Activated T-helper 1 cell treated with anti-CD3 and anti-CD28 coated beads, Interleukin-12 subunit alpha, Interleukin-12 subunit beta, Interleukin-2, Interleukin-4 antibody, amounts not matched to agents 30 ng/mL and 10 ng/mL and 1 ng/mL, durations not matched to agents 14 hours and 24 hours and 36 hours (primary cell): ENCODE measurements around the gene SPINK9. TPM values are rescaled to one million over a fixed set of nuclear protein-coding genes. Genes with fewer than 3 reads are reported as not detected.
"Not testable (repeated sequence)": the region's sequence is repeated elsewhere in the genome, so short reads cannot be mapped to it uniquely, and the experiment has no call there.

Source experiments
- DNase-seq: peaks from one replicate; pipeline ENCODE4 v3.0.0; 2021; ENCODE audit warnings: low spot score
- H3K27ac Mint-ChIP-seq: one replicate; pipeline ENCODE4 v1.8.0; 2021; ENCODE audit warnings: mild to moderate bottlenecking, mixed read lengths
- H3K27me3 Mint-ChIP-seq: one replicate; pipeline ENCODE4 v1.8.0; 2022; ENCODE audit warnings: mild to moderate bottlenecking, moderate library complexity, mixed read lengths; ENCODE audit not compliant: insufficient read depth
- H3K36me3 Mint-ChIP-seq: one replicate; pipeline ENCODE4 v1.8.0; 2021; ENCODE audit warnings: low read depth, mixed read lengths
- H3K4me1 Mint-ChIP-seq: one replicate; pipeline ENCODE4 v1.8.0; 2021; ENCODE audit warnings: low read depth, mixed read lengths
- H3K4me3 Mint-ChIP-seq: one replicate; pipeline ENCODE4 v1.8.0; 2021; ENCODE audit warnings: mild to moderate bottlenecking, moderate library complexity, mixed read lengths
- H3K9me3 Mint-ChIP-seq: one replicate; pipeline ENCODE4 v1.8.0; 2021; ENCODE audit warnings: mixed read lengths
- intact Hi-C: fragments of 100-400 bp; cut with micrococcal nuclease; formaldehyde crosslinking; loops from one replicate; pipeline ENCODE4 v1.15.1; 2024
- total RNA-seq: library from RNA; stranded (reverse); gene quantifications from 2 replicates; pipeline ENCODE4 v1.2.3, GENCODE V29; 2022

Gene SPINK9
- not detected in 2 replicates for total RNA-seq

- peaks cover 4% of the 10 kb centered on the region for H3K9me3 Mint-ChIP-seq
- no peak within 1 kb of the TSS for H3K27ac Mint-ChIP-seq
- H3K27me3 Mint-ChIP-seq = no peaks in the 10 kb centered on the region
- no peak for DNase-seq
- H3K4me1 Mint-ChIP-seq = no peaks in the 10 kb centered on the region
- no peak within 1 kb of the TSS for H3K4me3 Mint-ChIP-seq
- intact Hi-C loops = no loop called here
- H3K36me3 Mint-ChIP-seq = no peaks in the 10 kb centered on the region
Measured at GRCh38 chr5:148335259-148335658, at the start of gene SPINK9. Gene SPINK9, plus strand, starts transcription at chr5:148335559. Its CDS starts 55 bp downstream, at chr5:148335614.

- intact Hi-C loops = loop anchor here (5.0 kb wide), 1 partner anchor 442 kb away; no protein-coding TSS in a partner anchor
- Mint-ChIP-seq H3K36me3 (no peaks in the 10 kb centered on the region), H3K4me3 (no peak overlapping the region), H3K27me3 (no peaks in the 10 kb centered on the region), H3K27ac (no peak overlapping the region), H3K4me1 (no peaks in the 10 kb centered on the region), H3K9me3 (no peaks in the 10 kb centered on the region)
- DNase-seq = no peak
Measured at GRCh38 chr5:148290271-148291195, 44.8 kb upstream of the SPINK9 start.

- no peak for DNase-seq
- intact Hi-C loops = no loop called here
- Mint-ChIP-seq H3K27me3 (no peaks in the 10 kb centered on the region), H3K4me3 (no peak overlapping the region), H3K4me1 (no peaks in the 10 kb centered on the region), H3K9me3 (no peaks in the 10 kb centered on the region), H3K27ac (no peak overlapping the region), H3K36me3 (no peaks in the 10 kb centered on the region)
Measured at GRCh38 chr5:148297731-148298130, 37.6 kb upstream of the SPINK9 start.

GRCh38 chr5:148306446-148306845 lies 28.9 kb upstream of the SPINK9 start:
- Mint-ChIP-seq H3K27me3 (peaks cover 3% of the 10 kb centered on the region), H3K9me3 (no peaks in the 10 kb centered on the region), H3K4me1 (no peaks in the 10 kb centered on the region), H3K4me3 (no peak overlapping the region), H3K36me3 (no peaks in the 10 kb centered on the region), H3K27ac (no peak overlapping the region)
- intact Hi-C loops = no loop called here
- DNase-seq = no peak

GRCh38 chr5:148309019-148309418 lies 26.3 kb upstream of the SPINK9 start:
- H3K36me3 Mint-ChIP-seq = no peaks in the 10 kb centered on the region
- peaks cover 3% of the 10 kb centered on the region for H3K27me3 Mint-ChIP-seq
- no peak overlapping the region for H3K4me3 Mint-ChIP-seq
- no peak overlapping the region for H3K27ac Mint-ChIP-seq
- no peaks in the 10 kb centered on the region for H3K9me3 Mint-ChIP-seq
- DNase-seq = no peak
- no peaks in the 10 kb centered on the region for H3K4me1 Mint-ChIP-seq
- intact Hi-C loops = no loop called here

- H3K4me1 Mint-ChIP-seq = no peaks in the 10 kb centered on the region
- intact Hi-C loops = no loop called here
- H3K27me3 Mint-ChIP-seq = peaks cover 3% of the 10 kb centered on the region
- no peak overlapping the region for H3K27ac Mint-ChIP-seq
- no peak overlapping the region for H3K4me3 Mint-ChIP-seq
- no peaks in the 10 kb centered on the region for H3K36me3 Mint-ChIP-seq
- H3K9me3 Mint-ChIP-seq = no peaks in the 10 kb centered on the region
- DNase-seq = no peak
Measured at GRCh38 chr5:148309746-148310145, 25.6 kb upstream of the SPINK9 start.

- H3K9me3 Mint-ChIP-seq = no peaks in the 10 kb centered on the region
- intact Hi-C loops = no loop called here
- H3K4me1 Mint-ChIP-seq = no peaks in the 10 kb centered on the region
- no peak for DNase-seq
- no peak overlapping the region for H3K27ac Mint-ChIP-seq
- H3K4me3 Mint-ChIP-seq = no peak overlapping the region
- H3K36me3 Mint-ChIP-seq = no peaks in the 10 kb centered on the region
- H3K27me3 Mint-ChIP-seq = no peaks in the 10 kb centered on the region
Measured at GRCh38 chr5:148311484-148311883, 23.9 kb upstream of the SPINK9 start.

GRCh38 chr5:148312153-148312552 lies 23.2 kb upstream of the SPINK9 start, which contains the start of gene SPINK7:
Gene SPINK7, plus strand, starts transcription at chr5:148312423. Its CDS starts 61 bp downstream, at chr5:148312484.
- Mint-ChIP-seq H3K27me3 (no peaks in the 10 kb centered on the region), H3K9me3 (no peaks in the 10 kb centered on the region), H3K4me3 (no peak within 1 kb of the TSS), H3K4me1 (no peaks in the 10 kb centered on the region), H3K36me3 (no peaks in the 10 kb centered on the region), H3K27ac (no peak within 1 kb of the TSS)
- no peak for DNase-seq
- intact Hi-C loops = no loop called here

- Mint-ChIP-seq H3K27ac (no peak overlapping the region), H3K4me1 (no peaks in the 10 kb centered on the region)
Measured at GRCh38 chr5:148314187-148314586, 21.2 kb upstream of the SPINK9 start.

GRCh38 chr5:148314731-148315130 lies 20.6 kb upstream of the SPINK9 start:
- Mint-ChIP-seq H3K27me3 (no peaks in the 10 kb centered on the region), H3K4me1 (no peaks in the 10 kb centered on the region), H3K27ac (no peak overlapping the region), H3K9me3 (no peaks in the 10 kb centered on the region), H3K4me3 (no peak overlapping the region), H3K36me3 (no peaks in the 10 kb centered on the region)
- no peak for DNase-seq
- intact Hi-C loops = no loop called here

More at GRCh38 chr5:148314187-148314586, 21.2 kb upstream of the SPINK9 start:
- no peaks in the 10 kb centered on the region for H3K9me3 Mint-ChIP-seq
- H3K36me3 Mint-ChIP-seq = no peaks in the 10 kb centered on the region
- no peak overlapping the region for H3K4me3 Mint-ChIP-seq
- DNase-seq = no peak
- no peaks in the 10 kb centered on the region for H3K27me3 Mint-ChIP-seq
- intact Hi-C loops = no loop called here

- H3K27ac Mint-ChIP-seq, intact Hi-C loops, H3K27me3 Mint-ChIP-seq, DNase-seq, H3K9me3 Mint-ChIP-seq, H3K36me3 Mint-ChIP-seq, H3K4me1 Mint-ChIP-seq: not testable (repeated sequence)
- H3K4me3 Mint-ChIP-seq = peak overlapping the region; percentile 24
Measured at GRCh38 chr5:148320011-148320963, 15.1 kb upstream of the SPINK9 start.

GRCh38 chr5:148333262-148333849 lies 2.0 kb upstream of the SPINK9 start:
- Mint-ChIP-seq H3K9me3 (peaks cover 4% of the 10 kb centered on the region), H3K36me3 (no peaks in the 10 kb centered on the region), H3K27ac (no peak overlapping the region), H3K4me1 (no peaks in the 10 kb centered on the region), H3K27me3 (no peaks in the 10 kb centered on the region), H3K4me3 (no peak overlapping the region)
- DNase-seq = no peak
- intact Hi-C loops = no loop called here
